Measurements from ENCODE around the gene HAGH.
A peak's percentile ranks its signal among the peaks of the same experiment; 100 is the strongest.

HAGH gene

GRCh38 chr16:1775006-1775845, 51.4 kb downstream of the HAGH start:
- no peaks in the 10 kb centered on the region for H3K9me3 ChIP-seq
- H3K4me3 ChIP-seq, result no peak overlapping the region
- in situ Hi-C loops (cut with MboI; ENCODE audit: low sequenced_read_pairs), result no loop called here
- H3K4me1 ChIP-seq, result peaks cover 6% of the 10 kb centered on the region; the same call in 1 of the 2 replicates
- no peaks in the 10 kb centered on the region for H3K27me3 ChIP-seq (ENCODE audit: low read depth)
- H3K36me3 ChIP-seq (replicated peaks), result peaks cover 39% of the 10 kb centered on the region
- DNase-seq (ENCODE audit: low spot score in 2 of 2), result no peak

GRCh38 chr16:1774448-1774780, 52.2 kb downstream of the HAGH start:
- peak overlapping the region; percentile 86 for H3K4me3 ChIP-seq
- no peak for DNase-seq (ENCODE audit: low spot score in 2 of 2)
- in situ Hi-C loops (cut with MboI; ENCODE audit: low sequenced_read_pairs), result loop anchor here (5.0 kb wide), 1 partner anchor 67 kb away; the partner anchor contains the start of gene MAPK8IP3
- H3K4me1 ChIP-seq, result peaks cover 6% of the 10 kb centered on the region; the same call in 1 of the 2 replicates
- no peaks in the 10 kb centered on the region for H3K27me3 ChIP-seq (ENCODE audit: low read depth)
- no peaks in the 10 kb centered on the region for H3K9me3 ChIP-seq
- H3K36me3 ChIP-seq (replicated peaks), result peaks cover 47% of the 10 kb centered on the region

- in situ Hi-C loops (cut with MboI; ENCODE audit: low sequenced_read_pairs), result loop anchor here (5.0 kb wide), 1 partner anchor 67 kb away; the partner anchor contains the start of gene MAPK8IP3
- DNase-seq (ENCODE audit: low spot score in 2 of 2), result no peak
- Histone ChIP-seq H3K27me3 (ENCODE audit: low read depth) (no peaks in the 10 kb centered on the region), H3K4me3 (peak overlapping the region; percentile 86), H3K9me3 (no peaks in the 10 kb centered on the region), H3K36me3 (replicated peaks) (peaks cover 52% of the 10 kb centered on the region), H3K4me1 (peaks cover 6% of the 10 kb centered on the region; the same call in 1 of the 2 replicates)
These were observed 52.8 kb downstream of the HAGH start for GRCh38 chr16:1773703-1774447.

GRCh38 chr16:1772908-1773702, 53.5 kb downstream of the HAGH start, which contains the start of gene MRPS34:
Gene MRPS34, minus strand, starts transcription at chr16:1773134. Its CDS starts 15 bp downstream, at chr16:1773119.
- H3K36me3 ChIP-seq (replicated peaks), result peaks cover 57% of the 10 kb centered on the region
- in situ Hi-C loops (cut with MboI; ENCODE audit: low sequenced_read_pairs), result loop anchor here (5.0 kb wide), 1 partner anchor 66 kb away; the partner anchor contains the start of gene MAPK8IP3
- no peaks in the 10 kb centered on the region for H3K27me3 ChIP-seq (ENCODE audit: low read depth)

GRCh38 chr16:1772362-1772907, 54.2 kb downstream of the HAGH start, which contains the start of gene EME2:
Gene EME2, plus strand, starts transcription at chr16:1772810. Its CDS starts 418 bp downstream, at chr16:1773228.
- in situ Hi-C loops (cut with MboI; ENCODE audit: low sequenced_read_pairs), result loop anchor here (5.0 kb wide), 1 partner anchor 65 kb away; the partner anchor contains the start of gene MAPK8IP3
- Histone ChIP-seq H3K4me3 (peak within 1 kb of the TSS; percentile 86), H3K9me3 (no peaks in the 10 kb centered on the region), H3K27me3 (ENCODE audit: low read depth) (no peaks in the 10 kb centered on the region), H3K4me1 (peaks cover 6% of the 10 kb centered on the region; the same call in 1 of the 2 replicates), H3K36me3 (replicated peaks) (peaks cover 57% of the 10 kb centered on the region)
- no peak for DNase-seq (ENCODE audit: low spot score in 2 of 2)

More at GRCh38 chr16:1772908-1773702, 53.5 kb downstream of the HAGH start, which contains the start of gene MRPS34:
- peak; percentile 72 to 91 for DNase-seq (ENCODE audit: low spot score in 2 of 2)
- peak within 1 kb of the TSS; percentile 86 for H3K4me3 ChIP-seq
- H3K9me3 ChIP-seq, result no peaks in the 10 kb centered on the region
- H3K4me1 ChIP-seq, result peaks cover 6% of the 10 kb centered on the region; the same call in 1 of the 2 replicates

GRCh38 chr16:1771864-1772361, 54.7 kb downstream of the HAGH start:
- Histone ChIP-seq H3K4me3 (peak overlapping the region; percentile 86), H3K9me3 (no peaks in the 10 kb centered on the region), H3K4me1 (peaks cover 6% of the 10 kb centered on the region; the same call in 1 of the 2 replicates), H3K36me3 (replicated peaks) (peaks cover 57% of the 10 kb centered on the region), H3K27me3 (ENCODE audit: low read depth) (no peaks in the 10 kb centered on the region)
- no peak for DNase-seq (ENCODE audit: low spot score in 2 of 2)
- in situ Hi-C loops (cut with MboI; ENCODE audit: low sequenced_read_pairs), result loop anchor here (5.0 kb wide), 1 partner anchor 65 kb away; the partner anchor contains the start of gene MAPK8IP3

GRCh38 chr16:1771188-1771863, 55.3 kb downstream of the HAGH start, which contains the start of gene NME3:
Gene NME3, minus strand, starts transcription at chr16:1771543. Its CDS starts 9 bp downstream, at chr16:1771534.
- no peaks in the 10 kb centered on the region for H3K9me3 ChIP-seq
- no peaks in the 10 kb centered on the region for H3K27me3 ChIP-seq (ENCODE audit: low read depth)
- peak within 1 kb of the TSS; percentile 86 for H3K4me3 ChIP-seq
- in situ Hi-C loops (cut with MboI; ENCODE audit: low sequenced_read_pairs), result loop anchor here (5.0 kb wide), 1 partner anchor 64 kb away; the partner anchor contains the start of gene MAPK8IP3
- peaks cover 6% of the 10 kb centered on the region; the same call in 1 of the 2 replicates for H3K4me1 ChIP-seq
- H3K36me3 ChIP-seq (replicated peaks), result peaks cover 59% of the 10 kb centered on the region
- peak; percentile 38 to 87 for DNase-seq (ENCODE audit: low spot score in 2 of 2)

- Histone ChIP-seq H3K4me3 (peak overlapping the region; percentile 86), H3K4me1 (peaks cover 6% of the 10 kb centered on the region; the same call in 1 of the 2 replicates), H3K27me3 (ENCODE audit: low read depth) (no peaks in the 10 kb centered on the region), H3K36me3 (replicated peaks) (peaks cover 61% of the 10 kb centered on the region), H3K9me3 (no peaks in the 10 kb centered on the region)
- in situ Hi-C loops (cut with MboI; ENCODE audit: low sequenced_read_pairs), result loop anchor here (5.0 kb wide), 1 partner anchor 63 kb away; the partner anchor contains the start of gene MAPK8IP3
- DNase-seq (ENCODE audit: low spot score in 2 of 2), result no peak
These were observed 56.1 kb downstream of the HAGH start for GRCh38 chr16:1770328-1771187.

GRCh38 chr16:1769402-1770300, 57.0 kb downstream of the HAGH start:
- Histone ChIP-seq H3K27me3 (ENCODE audit: low read depth) (no peaks in the 10 kb centered on the region), H3K4me3 (no peak overlapping the region), H3K4me1 (peaks cover 6% of the 10 kb centered on the region; the same call in 1 of the 2 replicates), H3K9me3 (no peaks in the 10 kb centered on the region), H3K36me3 (replicated peaks) (peaks cover 57% of the 10 kb centered on the region)
- in situ Hi-C loops (cut with MboI; ENCODE audit: low sequenced_read_pairs), result loop anchor here (5.0 kb wide), 1 partner anchor 62 kb away; the partner anchor contains the start of gene MAPK8IP3
- no peak for DNase-seq (ENCODE audit: low spot score in 2 of 2)

GRCh38 chr16:1768767-1769401, 57.7 kb downstream of the HAGH start:
- Histone ChIP-seq H3K36me3 (replicated peaks) (peaks cover 65% of the 10 kb centered on the region), H3K4me1 (0 out of 2 replicates have a peak, but pooled peaks cover 3% of the 10 kb centered on the region)
- DNase-seq (ENCODE audit: low spot score in 2 of 2), result no peak

More at GRCh38 chr16:1768767-1769401, 57.7 kb downstream of the HAGH start:
- Histone ChIP-seq H3K9me3 (no peaks in the 10 kb centered on the region), H3K4me3 (no peak overlapping the region), H3K27me3 (ENCODE audit: low read depth) (no peaks in the 10 kb centered on the region)
- in situ Hi-C loops (cut with MboI; ENCODE audit: low sequenced_read_pairs), result no loop called here
